K562 (cell line): Measurements from ENCODE around the gene RAB25. TPM values are rescaled to one million over a fixed set of nuclear protein-coding genes. Genes with fewer than 3 reads are reported as not detected.

Source experiments
- ATAC-seq: fragments of 200-7000 bp; cut with Tn5 transposase; 3 replicates; pipeline ENCODE4 v1.9.1; 2020; ENCODE audit warnings: moderate library complexity
- BruUV-seq: library from RNA; stranded (reverse); fragments of 400-500 nt; replicated peaks from 2 replicates; lab custom pipeline; 2021; lab: Mats Ljungman, UMichigan
- CTCF ChIA-PET: fragments of 300-600 bp; formaldehyde crosslinking; extraction: SDS; loops from one replicate; lab custom pipeline; 2021; ENCODE audit warnings: low intra/inter-chr PET ratio; lab: Yijun Ruan, JAX
- POLR2A ChIA-PET: fragments of 300-600, 350-650 bp; sonication (Branson Sonifier 250); formaldehyde crosslinking; extraction: SDS; loops from one replicate; lab custom pipeline; 2021; ENCODE audit warnings: antibody characterized with exemption, inconsistent platforms; lab: Yijun Ruan, JAX
- DNase-seq, 4 experiments: peaks; one replicate each; pipeline versions ENCODE4 v3.0.0 to v3.0.0-alpha.2; 2011 to 2018; ENCODE audit warnings: low spot score in 3 of 4, mixed read lengths in 3 of 4; ENCODE audit errors: extremely low read depth in 1 of 4
- FAIRE-seq: peaks from 2 replicates; lab custom pipeline; 2011; peaks lifted over from hg19 to GRCh38; lab: Jason Lieb, UNC
- H2AFZ ChIP-seq: 2 replicates; pipeline ENCODE4 v1.6.0; 2011; ENCODE audit warnings: low read depth, low read length, control low read depth, inconsistent platforms
- H3K27ac ChIP-seq: fragments of 200-600 bp; 3 replicates; pipeline ENCODE4 v1.8.0; 2011; ENCODE audit warnings: low read depth, mild to moderate bottlenecking, control low read depth, inconsistent platforms, low read length, moderate library complexity, mixed read lengths; ENCODE audit errors: extremely low read depth
- H3K27me3 ChIP-seq, 2 experiments: fragments of 300-600 bp in 1 of 2; 2 replicates in 1 of 2; 3 replicates in 1 of 2; pipeline versions ENCODE4 v1.6.0 to v1.8.0; 2011; ENCODE audit warnings: inconsistent platforms in 2 of 2, low read length in 2 of 2, mild to moderate bottlenecking in 1 of 2, mixed read lengths in 1 of 2, moderate library complexity in 1 of 2; ENCODE audit not compliant: control insufficient read depth in 2 of 2, insufficient read depth in 2 of 2
- H3K36me3 ChIP-seq: fragments of 300-600 bp; 3 replicates; pipeline ENCODE4 v1.8.0; 2011; ENCODE audit warnings: mild to moderate bottlenecking, low read length, inconsistent platforms; ENCODE audit not compliant: control insufficient read depth, insufficient read depth
- H3K4me1 ChIP-seq, 2 experiments: fragments of 200-600 bp in 1 of 2; replicated peaks in 1 of 2; 2 replicates in 1 of 2; 3 replicates in 1 of 2; pipeline versions ENCODE4 v1.5.1 to v1.8.0; 2011; ENCODE audit warnings: inconsistent platforms in 2 of 2, low read length in 2 of 2, mild to moderate bottlenecking in 1 of 2, mixed read lengths in 1 of 2, moderate library complexity in 1 of 2; ENCODE audit not compliant: control insufficient read depth in 2 of 2, insufficient read depth in 2 of 2
- H3K4me2 ChIP-seq: 2 replicates; pipeline ENCODE4 v1.6.1; 2011; ENCODE audit warnings: low read length, control low read depth, inconsistent platforms, mixed read lengths; ENCODE audit not compliant: insufficient read depth
- H3K4me3 ChIP-seq: fragments of 200-600 bp; sonication (generic), shearing (Covaris generic); 2 replicates; pipeline ENCODE4 v1.5.1; 2016; ENCODE audit warnings: control low read depth, inconsistent platforms
- H3K79me2 ChIP-seq: fragments of 200-600 bp; 3 replicates; pipeline ENCODE4 v1.8.0; 2011; ENCODE audit warnings: low read length, inconsistent platforms; ENCODE audit not compliant: control insufficient read depth, insufficient read depth
- H3K9ac ChIP-seq, 2 experiments: 2 replicates each; pipeline versions ENCODE4 v1.6.0 to v1.6.1; 2011; ENCODE audit warnings: low read depth in 2 of 2, low read length in 2 of 2, control low read depth in 1 of 2, inconsistent platforms in 1 of 2, mild to moderate bottlenecking in 1 of 2, mixed read lengths in 1 of 2; ENCODE audit not compliant: insufficient read depth in 1 of 2
- H3K9me1 ChIP-seq: one replicate; pipeline ENCODE4 v1.6.0; 2011; ENCODE audit warnings: inconsistent platforms, mild to moderate bottlenecking, low read length, moderate library complexity; ENCODE audit not compliant: control insufficient read depth, insufficient read depth
- H3K9me3 ChIP-seq: replicated peaks from 2 replicates; pipeline ENCODE4 v1.5.1; 2011; ENCODE audit warnings: low read depth, low read length, inconsistent platforms; ENCODE audit not compliant: control insufficient read depth, insufficient read depth
- H4K20me1 ChIP-seq: replicated peaks from 2 replicates; pipeline ENCODE4 v1.6.1; 2011; ENCODE audit warnings: low read length, inconsistent platforms, mixed read lengths; ENCODE audit not compliant: control insufficient read depth, insufficient read depth
- ELF2 ChIP-seq: fragments of 250-450 bp; sonication (Bioruptor Pico); IDR thresholded peaks from 2 replicates; pipeline ENCODE4 v1.5.0; 2021; ENCODE audit warnings: mild to moderate bottlenecking
- GATAD2A ChIP-seq: fragments of 450-650 bp; IDR thresholded peaks from 2 replicates; pipeline ENCODE4 v1.6.1; 2017
- IRF2 ChIP-seq: sonication (generic); formaldehyde crosslinking; IDR thresholded peaks from 2 replicates; pipeline ENCODE4 v1.8.1; 2022; ENCODE audit warnings: mild to moderate bottlenecking, missing genetic modification reagents
- MAFF ChIP-seq: IDR thresholded peaks from 2 replicates; pipeline ENCODE4 v1.6.1; 2012; ENCODE audit warnings: low read length, improper control_type of control experiment
- MLX ChIP-seq, 2 experiments: fragments of 450-650 bp in 1 of 2; sonication (generic) in 1 of 2; formaldehyde crosslinking; conservative IDR thresholded peaks; 2 replicates each; pipeline versions ENCODE4 v1.4.0 to v1.8.1; 2020 to 2022; ENCODE audit warnings: mild to moderate bottlenecking in 1 of 2, missing genetic modification reagents in 1 of 2
- MTA2 ChIP-seq: fragments of 450-650 bp; IDR thresholded peaks from 2 replicates; pipeline ENCODE4 v1.6.1; 2016; ENCODE audit warnings: low read depth
- POLR2H ChIP-seq: IDR thresholded peaks from 2 replicates; pipeline ENCODE4 v1.6.1; 2016; ENCODE audit warnings: missing genetic modification characterization, low read depth, mild to moderate bottlenecking, control low read depth, missing compliant biosample characterization, moderate library complexity
- PRMT5 ChIP-seq: sonication (generic); formaldehyde crosslinking; IDR thresholded peaks from 2 replicates; pipeline ENCODE4 v1.5.0; 2020; ENCODE audit warnings: missing genetic modification reagents
- PRPF4 ChIP-seq: fragments of 200-400 bp; formaldehyde crosslinking; IDR thresholded peaks from one replicate; pipeline ENCODE4 v1.6.1; 2017; ENCODE audit warnings: low read length, low read depth, mild to moderate bottlenecking; ENCODE audit not compliant: insufficient read depth, poor library complexity, severe bottlenecking
- SMARCA4 ChIP-seq: fragments of 450-650 bp; IDR thresholded peaks from 2 replicates; pipeline ENCODE4 v1.6.1; 2016
- SRSF3 ChIP-seq: fragments of 200-400 bp; formaldehyde crosslinking; IDR thresholded peaks from 2 replicates; pipeline ENCODE4 v1.6.1; 2016; ENCODE audit warnings: mild to moderate bottlenecking, low read length, moderate library complexity; ENCODE audit not compliant: insufficient read depth
- TEAD2 ChIP-seq: fragments of 450-650 bp; IDR thresholded peaks from 2 replicates; pipeline ENCODE4 v1.6.1; 2016; ENCODE audit warnings: missing genetic modification characterization, control low read depth, missing compliant biosample characterization
- USF1 ChIP-seq: sonication (generic); formaldehyde crosslinking; IDR thresholded peaks from 2 replicates; pipeline ENCODE4 v1.9.0; 2022; ENCODE audit warnings: mild to moderate bottlenecking, missing genetic modification reagents
- VEZF1 ChIP-seq: fragments of 200-800 bp; sonication (Bioruptor generic); IDR thresholded peaks from 2 replicates; pipeline ENCODE4 v1.6.1; 2017; ENCODE audit warnings: missing genetic modification characterization, missing compliant biosample characterization
- WGBS: fragments of 100-300 bp; shearing (Covaris generic); methylation state at CpG from one replicate; pipeline ENCODE4 v1.1.6; 2016; ENCODE audit warnings: low coverage, mixed read lengths; ENCODE audit not compliant: insufficient coverage; ENCODE audit errors: missing lambda C conversion rate; 5-methylcytosine and 5-hydroxymethylcytosine counted together
- in situ Hi-C: fragments of 300-500 bp; cut with MboI; formaldehyde crosslinking; loops from 4 replicates; pipeline ENCODE4 v1.15.0; 2018; ENCODE audit warnings: inconsistent platforms, mixed read lengths
- intact Hi-C: fragments of 100-400 bp; cut with micrococcal nuclease; formaldehyde crosslinking; loops from 2 replicates; pipeline ENCODE4 v1.14.2; 2022
- polyA plus RNA-seq, 8 experiments: library from polyadenylated mRNA; depleted of rRNA in 4 of 8; stranded (reverse) in 5 of 8; unstranded in 3 of 8; fragments of >200 nt; fragmentation: Nextera tagmentation in 2 of 8; fragmentation: Illumina TruSeq in 1 of 8; extraction: Ambion mirVana in 2 of 8; extraction: Trizol in 1 of 8; gene quantifications; 2 replicates each; pipeline versions ENCODE4 v1.2.1 to v1.2.3, GENCODE V29; 2011 to 2014; ENCODE audit warnings: inconsistent platforms in 1 of 8, missing spikeins in 1 of 8
- total RNA-seq, 7 experiments: library from RNA; depleted of rRNA in 6 of 7; stranded (reverse); fragments of >200 nt in 6 of 7; fragmentation: Illumina TruSeq in 2 of 7; extraction: Trizol in 2 of 7; gene quantifications; 2 replicates each; pipeline versions ENCODE4 v1.2.1 to v1.2.3, GENCODE V29; 2011 to 2021; ENCODE audit warnings: low replicate concordance in 1 of 7
- TF ChIP-seq, protein P1 (sequence below): IDR thresholded peaks from 2 replicates; pipeline ENCODE4 v1.6.1; 2016; ENCODE audit warnings: missing genetic modification characterization, missing compliant biosample characterization

Gene RAB25
- total and polyA plus RNA-seq, 9 of the 15 experiments (the other 6 are each of a cell fraction or from before 2014, with no cell fraction given): 0.10 to 0.27 (median 0.13) TPM; not detected in 6

DNA sequence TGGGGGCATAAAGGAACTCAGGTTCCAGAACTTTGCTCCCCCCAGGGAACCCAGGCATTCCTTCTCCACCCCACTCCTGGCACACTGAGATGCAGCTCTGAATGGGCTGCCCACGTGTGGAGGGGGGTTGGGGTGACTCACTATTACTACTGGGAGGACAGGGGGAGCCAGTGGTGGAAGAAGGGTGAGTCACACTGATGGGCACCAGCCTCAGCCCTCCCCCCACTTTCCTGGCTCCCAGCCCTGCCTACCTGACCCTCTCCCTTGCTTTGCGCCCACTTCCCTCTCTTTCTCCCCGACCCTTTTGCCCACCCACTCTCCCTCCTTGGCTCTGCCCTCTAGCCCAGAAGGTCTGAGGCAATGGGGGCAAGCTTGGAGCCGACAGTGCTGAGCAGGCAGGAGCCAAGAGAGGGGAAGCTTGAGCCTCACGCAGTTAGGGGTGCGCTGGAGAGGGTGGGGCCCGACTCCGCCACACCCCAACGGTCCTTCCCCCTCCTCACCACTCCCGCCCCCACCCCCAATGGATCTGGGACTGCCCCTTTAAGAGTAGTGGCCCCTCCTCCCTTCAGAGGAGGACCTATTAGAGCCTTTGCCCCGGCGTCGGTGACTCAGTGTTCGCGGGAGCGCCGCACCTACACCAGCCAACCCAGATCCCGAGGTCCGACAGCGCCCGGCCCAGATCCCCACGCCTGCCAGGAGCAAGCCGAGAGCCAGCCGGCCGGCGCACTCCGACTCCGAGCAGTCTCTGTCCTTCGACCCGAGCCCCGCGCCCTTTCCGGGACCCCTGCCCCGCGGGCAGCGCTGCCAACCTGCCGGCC, 53.4 kb downstream of the RAB25 start, which contains the start of gene LMNA:
Gene LMNA (plus strand): TSS at position 611 of the 818 bp plus-strand sequence. CDS start 208 bp downstream, outside the sequence.
- BruUV-seq: TSS peak; percentile 86
- Histone ChIP-seq H3K4me2 (peak within 1 kb of the TSS; percentile 98), H4K20me1 (peaks cover 9% of the 10 kb centered on the region), H3K4me3 (peak within 1 kb of the TSS; percentile 73), H3K27ac (peak within 1 kb of the TSS; percentile 92), H3K9ac (peak within 1 kb of the TSS; percentile 83 to 99), H3K4me1 (peaks cover 24 to 41% of the 10 kb centered on the region in 2 experiments), H3K9me3 (no peaks in the 10 kb centered on the region), H2AFZ (peak within 1 kb of the TSS; percentile 96), H3K36me3 (peaks cover 6% of the 10 kb centered on the region; the same call in 2 of the 3 replicates), H3K27me3 (no peaks in the 10 kb centered on the region), H3K79me2 (peaks cover 47% of the 10 kb centered on the region), H3K9me1 (no peaks in the 10 kb centered on the region)
- ChIA-PET POLR2A (interaction anchor here (0.6 to 8.5 kb wide), 11 partner anchors 9 to 174 kb away, joined by 3 to 164 read pairs (median 5); partner anchors contain the start of gene PMF1), CTCF (no interaction called here)
- DNase-seq: peak; percentile 90 to 94 (median 92)
- peak; percentile 91 for ATAC-seq
- WGBS: 2% methylated on average over 27 of the region's 37 CpGs
- intact Hi-C loops (loop anchor here (1.0 to 5.0 kb wide), 2 partner anchors 9 to 393 kb away; no protein-coding TSS in a partner anchor), in situ Hi-C loops (no loop called here)
- peak; percentile 79 for FAIRE-seq
- no peak for TF ChIP-seq PRMT5 (CRISPR knock-in tag)
- TF ChIP-seq SMARCA4: peak; percentile 93
- TF ChIP-seq, protein P1, sequence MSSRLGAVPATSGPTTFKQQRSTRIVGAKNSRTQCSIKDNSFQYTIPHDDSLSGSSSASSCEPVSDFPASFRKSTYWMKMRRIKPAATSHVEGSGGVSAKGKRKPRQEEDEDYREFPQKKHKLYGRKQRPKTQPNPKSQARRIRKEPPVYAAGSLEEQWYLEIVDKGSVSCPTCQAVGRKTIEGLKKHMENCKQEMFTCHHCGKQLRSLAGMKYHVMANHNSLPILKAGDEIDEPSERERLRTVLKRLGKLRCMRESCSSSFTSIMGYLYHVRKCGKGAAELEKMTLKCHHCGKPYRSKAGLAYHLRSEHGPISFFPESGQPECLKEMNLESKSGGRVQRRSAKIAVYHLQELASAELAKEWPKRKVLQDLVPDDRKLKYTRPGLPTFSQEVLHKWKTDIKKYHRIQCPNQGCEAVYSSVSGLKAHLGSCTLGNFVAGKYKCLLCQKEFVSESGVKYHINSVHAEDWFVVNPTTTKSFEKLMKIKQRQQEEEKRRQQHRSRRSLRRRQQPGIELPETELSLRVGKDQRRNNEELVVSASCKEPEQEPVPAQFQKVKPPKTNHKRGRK (tag): no peak
- peak; percentile 96 for TF ChIP-seq VEZF1 (CRISPR knock-in tag)
- no peak for TF ChIP-seq ELF2 (CRISPR knock-in tag)
- peak; percentile 56 for TF ChIP-seq MTA2
- TF ChIP-seq IRF2 (CRISPR knock-in tag): no peak
- TF ChIP-seq POLR2H: peak; percentile 63; the same call in 1 of the 2 replicates
- TF ChIP-seq MLX (CRISPR knock-in tag; conservative IDR thresholded peaks at IDR 0.05): no peak
- TF ChIP-seq GATAD2A: peak; percentile 93; the same call in 1 of the 2 replicates
- no peak for TF ChIP-seq PRPF4
- TF ChIP-seq TEAD2: no peak
- TF ChIP-seq USF1: peak; percentile 84
- TF ChIP-seq MAFF: no peak
- no peak for TF ChIP-seq SRSF3
